ENCODE data around the gene SHISA3.

GRCh38 chr4:42396752-42397634 is at the start of gene SHISA3:
- TF ChIP-seq ZSCAN18 (CRISPR knock-in tag; IDR thresholded peaks at IDR 0.05) = no peak
- TF ChIP-seq ZNF671 (CRISPR knock-in tag; IDR thresholded peaks at IDR 0.05) = no peak
- TF ChIP-seq SP1 (CRISPR knock-in tag; conservative IDR thresholded peaks at IDR 0.05) = no peak
- TF ChIP-seq NR2C2 (CRISPR knock-in tag; IDR thresholded peaks at IDR 0.05) = no peak
- TF ChIP-seq CBFB (CRISPR knock-in tag; IDR thresholded peaks at IDR 0.05; ENCODE audit: low read depth) = no peak
- TF ChIP-seq MAX (CRISPR knock-in tag; IDR thresholded peaks at IDR 0.05) = peak; percentile 80
- no peak for TF ChIP-seq TEAD4 (CRISPR knock-in tag; IDR thresholded peaks at IDR 0.05)
- TF ChIP-seq SMAD4 (CRISPR knock-in tag; IDR thresholded peaks at IDR 0.05) = no peak
- TF ChIP-seq SOX15 (CRISPR knock-in tag; IDR thresholded peaks at IDR 0.05) = no peak
- TF ChIP-seq CTCF (IDR thresholded peaks at IDR 0.05) = no peak
- TF ChIP-seq ATF6 (CRISPR knock-in tag; IDR thresholded peaks at IDR 0.05) = no peak
- no peak for TF ChIP-seq ELF4 (CRISPR knock-in tag; IDR thresholded peaks at IDR 0.05; ENCODE audit: low read depth)

Data from WTC11 (cell line).